ENCODE measurements around the gene MYH7B. TPM values are rescaled to one million over a fixed set of nuclear protein-coding genes. Genes with fewer than 3 reads are reported as not detected.

The MYH7B gene
- total RNA-seq, 1 donor from 2014 or later = 0.30 TPM

DNA sequence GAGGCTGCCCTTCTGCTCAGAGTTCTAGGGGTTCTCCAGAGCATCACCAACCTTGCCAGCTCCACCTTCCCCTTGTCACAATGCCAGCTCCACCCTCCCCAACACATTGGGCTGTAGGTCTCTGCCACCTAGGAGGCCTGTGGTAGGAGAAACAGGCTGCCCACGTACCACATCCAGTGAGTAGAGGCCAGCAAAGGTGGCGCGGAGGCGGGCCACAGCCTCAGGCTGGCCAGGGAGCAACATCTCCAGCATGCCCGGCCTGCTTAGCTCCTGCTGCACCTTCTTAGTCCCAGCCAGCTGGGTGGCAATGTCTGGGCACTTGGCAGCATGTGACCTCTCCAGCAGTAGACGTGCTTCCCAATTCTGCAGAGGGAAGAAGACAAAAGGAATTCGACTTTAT lies 23.9 kb upstream of the MYH7B start:
- Mint-ChIP-seq H3K27me3 (ENCODE audit: low read depth) (no peaks in the 10 kb centered on the region), H3K9me3 (ENCODE audit: low read depth) (no peaks in the 10 kb centered on the region), H3K27ac (ENCODE audit: unreplicated experiment) (no peak overlapping the region), H3K4me1 (ENCODE audit: low read depth) (peaks cover 4% of the 10 kb centered on the region), H3K4me3 (ENCODE audit: unreplicated experiment) (no peak overlapping the region), H3K36me3 (ENCODE audit: low read depth) (peaks cover 51% of the 10 kb centered on the region)
- TF ChIP-seq, protein P1, sequence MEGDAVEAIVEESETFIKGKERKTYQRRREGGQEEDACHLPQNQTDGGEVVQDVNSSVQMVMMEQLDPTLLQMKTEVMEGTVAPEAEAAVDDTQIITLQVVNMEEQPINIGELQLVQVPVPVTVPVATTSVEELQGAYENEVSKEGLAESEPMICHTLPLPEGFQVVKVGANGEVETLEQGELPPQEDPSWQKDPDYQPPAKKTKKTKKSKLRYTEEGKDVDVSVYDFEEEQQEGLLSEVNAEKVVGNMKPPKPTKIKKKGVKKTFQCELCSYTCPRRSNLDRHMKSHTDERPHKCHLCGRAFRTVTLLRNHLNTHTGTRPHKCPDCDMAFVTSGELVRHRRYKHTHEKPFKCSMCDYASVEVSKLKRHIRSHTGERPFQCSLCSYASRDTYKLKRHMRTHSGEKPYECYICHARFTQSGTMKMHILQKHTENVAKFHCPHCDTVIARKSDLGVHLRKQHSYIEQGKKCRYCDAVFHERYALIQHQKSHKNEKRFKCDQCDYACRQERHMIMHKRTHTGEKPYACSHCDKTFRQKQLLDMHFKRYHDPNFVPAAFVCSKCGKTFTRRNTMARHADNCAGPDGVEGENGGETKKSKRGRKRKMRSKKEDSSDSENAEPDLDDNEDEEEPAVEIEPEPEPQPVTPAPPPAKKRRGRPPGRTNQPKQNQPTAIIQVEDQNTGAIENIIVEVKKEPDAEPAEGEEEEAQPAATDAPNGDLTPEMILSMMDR (IDR thresholded peaks at IDR 0.05) = no peak
- no peak for DNase-seq (ENCODE audit: low spot score)

DNA sequence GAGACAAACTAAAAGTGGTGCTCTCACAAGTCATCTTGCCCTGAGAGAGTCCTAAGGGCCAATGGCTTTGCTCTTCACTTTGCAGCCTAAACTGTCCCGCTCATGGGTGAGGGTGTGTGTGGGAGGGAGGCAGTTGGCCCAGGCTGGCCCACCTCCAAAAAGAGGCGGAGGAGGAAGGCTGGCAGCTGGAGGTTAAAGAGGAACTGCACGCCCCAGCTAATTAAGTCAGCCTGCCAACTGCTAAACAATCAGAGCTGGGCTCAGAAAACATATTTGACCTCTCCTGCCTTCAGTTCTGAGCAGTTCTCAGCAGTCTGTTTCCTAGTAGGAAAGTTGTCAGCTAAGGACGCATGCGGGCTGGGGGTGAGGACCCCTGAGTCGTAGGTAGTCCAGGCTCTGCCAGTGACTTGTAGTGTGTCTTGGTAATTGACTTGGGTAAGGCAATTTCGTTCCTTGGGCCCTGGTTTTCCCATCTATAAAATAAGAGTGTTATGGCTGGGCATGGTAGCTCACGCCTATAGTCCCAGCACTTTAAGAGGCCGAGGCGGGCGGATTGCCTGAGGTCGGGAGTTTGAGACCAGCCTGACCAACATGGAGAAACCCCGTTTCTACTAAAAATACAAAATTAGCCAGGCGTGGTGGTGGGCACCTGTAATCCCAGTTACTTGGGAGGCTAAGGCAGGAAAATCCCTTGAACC lies 17.1 kb upstream of the MYH7B start:
- no peaks in the 10 kb centered on the region for H3K4me1 Mint-ChIP-seq (ENCODE audit: low read depth)
- H3K4me3 Mint-ChIP-seq (ENCODE audit: unreplicated experiment) = no peak overlapping the region
- TF ChIP-seq, protein P1 (IDR thresholded peaks at IDR 0.05) = no peak
- no peaks in the 10 kb centered on the region for H3K9me3 Mint-ChIP-seq (ENCODE audit: low read depth)
- H3K36me3 Mint-ChIP-seq (ENCODE audit: low read depth) = peaks cover 51% of the 10 kb centered on the region
- no peak for DNase-seq (ENCODE audit: low spot score)
- H3K27me3 Mint-ChIP-seq (ENCODE audit: low read depth) = no peaks in the 10 kb centered on the region
- H3K27ac Mint-ChIP-seq (ENCODE audit: unreplicated experiment) = no peak overlapping the region

- H3K4me3 Mint-ChIP-seq (ENCODE audit: unreplicated experiment) = no peak overlapping the region
- no peaks in the 10 kb centered on the region for H3K9me3 Mint-ChIP-seq (ENCODE audit: low read depth)
- TF ChIP-seq, protein P1 (IDR thresholded peaks at IDR 0.05) = no peak
- H3K27ac Mint-ChIP-seq (ENCODE audit: unreplicated experiment) = no peak overlapping the region
- no peaks in the 10 kb centered on the region for H3K27me3 Mint-ChIP-seq (ENCODE audit: low read depth)
- no peaks in the 10 kb centered on the region for H3K4me1 Mint-ChIP-seq (ENCODE audit: low read depth)
- H3K36me3 Mint-ChIP-seq (ENCODE audit: low read depth) = peaks cover 53% of the 10 kb centered on the region
- DNase-seq (ENCODE audit: low spot score) = no peak
These were observed 15.6 kb upstream of the MYH7B start for GRCh38 chr20:34940081-34940481.

- Mint-ChIP-seq H3K27ac (ENCODE audit: unreplicated experiment) (no peak overlapping the region), H3K36me3 (ENCODE audit: low read depth) (peaks cover 56% of the 10 kb centered on the region)
- TF ChIP-seq, protein P1 (IDR thresholded peaks at IDR 0.05) = no peak
These were observed 14.4 kb upstream of the MYH7B start for GRCh38 chr20:34941226-34941625.

GRCh38 chr20:34942301-34942700 lies 13.4 kb upstream of the MYH7B start:
- TF ChIP-seq, protein P1 (IDR thresholded peaks at IDR 0.05) = no peak
- H3K4me3 Mint-ChIP-seq (ENCODE audit: unreplicated experiment) = no peak overlapping the region
- no peaks in the 10 kb centered on the region for H3K9me3 Mint-ChIP-seq (ENCODE audit: low read depth)
- peaks cover 54% of the 10 kb centered on the region for H3K36me3 Mint-ChIP-seq (ENCODE audit: low read depth)
- H3K4me1 Mint-ChIP-seq (ENCODE audit: low read depth) = no peaks in the 10 kb centered on the region
- DNase-seq (ENCODE audit: low spot score) = no peak
- no peak overlapping the region for H3K27ac Mint-ChIP-seq (ENCODE audit: unreplicated experiment)
- no peaks in the 10 kb centered on the region for H3K27me3 Mint-ChIP-seq (ENCODE audit: low read depth)

More at GRCh38 chr20:34941226-34941625, 14.4 kb upstream of the MYH7B start:
- DNase-seq (ENCODE audit: low spot score) = no peak
- H3K27me3 Mint-ChIP-seq (ENCODE audit: low read depth) = no peaks in the 10 kb centered on the region
- H3K4me3 Mint-ChIP-seq (ENCODE audit: unreplicated experiment) = no peak overlapping the region
- H3K4me1 Mint-ChIP-seq (ENCODE audit: low read depth) = no peaks in the 10 kb centered on the region
- H3K9me3 Mint-ChIP-seq (ENCODE audit: low read depth) = no peaks in the 10 kb centered on the region

Measured in chondrocyte (in vitro differentiated cells).